Measurements from ENCODE around the gene PPP1R10.

Gene PPP1R10

DNA sequence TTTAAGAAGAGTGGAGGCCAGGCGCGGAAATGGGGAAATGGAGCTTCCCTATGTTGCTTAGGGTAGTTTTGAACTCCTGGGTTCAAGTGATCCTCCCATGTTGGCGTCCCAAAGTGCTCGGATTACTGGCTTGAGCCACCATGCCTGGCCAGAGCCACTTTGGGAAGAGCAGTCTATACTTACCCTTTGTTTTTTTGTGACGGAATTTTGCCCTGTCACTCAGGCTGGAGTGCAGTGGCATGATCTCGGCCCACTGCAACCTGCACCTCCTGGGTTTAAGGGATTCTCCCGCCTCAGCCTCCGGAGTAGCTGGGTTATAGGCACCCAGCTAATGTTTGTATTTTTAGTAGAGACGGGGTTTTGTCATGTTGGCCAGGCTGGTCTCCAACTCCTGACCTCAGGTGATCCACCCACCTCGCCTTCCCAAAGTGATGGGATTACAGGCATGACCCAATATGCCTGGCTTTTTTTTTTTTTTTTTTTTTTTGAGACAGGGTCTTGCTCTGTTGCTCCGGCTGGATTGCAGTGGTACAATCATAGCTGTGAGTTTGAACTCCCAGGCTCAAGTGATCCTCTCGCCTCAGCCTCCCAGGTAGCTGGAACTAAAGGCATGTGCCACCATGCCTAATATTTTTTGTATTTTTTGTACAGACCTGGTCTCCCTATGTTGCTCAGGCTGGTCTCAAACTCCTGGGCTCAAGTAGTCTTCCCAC is 18.0 kb downstream of the PPP1R10 start:
- no peak for DNase-seq (ENCODE audit: low spot score)

DNA sequence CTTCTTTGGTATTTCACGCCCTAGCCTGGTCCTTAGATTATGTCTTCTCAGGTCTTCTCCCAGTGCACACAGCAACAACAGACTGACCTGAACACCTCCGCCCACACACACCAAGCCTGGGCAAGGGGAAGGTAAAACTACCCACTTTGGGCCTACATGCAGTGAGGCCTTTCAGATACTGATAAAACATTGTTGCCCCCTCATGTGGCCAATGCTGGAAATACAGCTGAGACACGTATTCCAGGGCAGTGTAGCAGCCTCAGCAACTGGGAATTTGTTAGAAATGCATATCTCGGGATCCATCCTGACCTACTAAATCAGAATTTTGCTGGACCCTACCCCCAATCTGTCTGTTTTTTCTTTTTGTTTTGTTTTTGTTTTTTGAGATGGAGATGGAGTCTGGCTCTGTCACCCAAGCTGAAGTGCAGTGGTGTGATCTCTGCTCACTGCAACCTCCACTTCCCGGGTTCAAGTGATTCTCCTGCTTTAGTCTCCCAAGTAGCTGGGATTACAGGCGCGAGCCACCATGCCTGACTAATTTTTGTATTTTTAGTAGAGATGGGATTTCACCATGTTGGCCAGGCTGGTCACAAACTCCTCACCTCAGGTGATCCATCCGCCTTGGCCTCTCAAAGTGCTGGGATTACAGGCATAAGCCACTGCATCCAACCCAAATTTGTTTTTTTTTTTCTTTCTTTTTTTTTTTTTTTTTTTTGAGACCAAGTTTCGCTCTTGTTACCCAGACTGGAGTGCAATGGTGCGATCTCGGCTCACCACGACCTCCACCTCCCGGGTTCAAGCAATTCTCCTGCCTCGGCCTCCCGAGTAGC is 19.5 kb downstream of the PPP1R10 start:
- DNase-seq (ENCODE audit: low spot score), result peak; percentile 87

DNA sequence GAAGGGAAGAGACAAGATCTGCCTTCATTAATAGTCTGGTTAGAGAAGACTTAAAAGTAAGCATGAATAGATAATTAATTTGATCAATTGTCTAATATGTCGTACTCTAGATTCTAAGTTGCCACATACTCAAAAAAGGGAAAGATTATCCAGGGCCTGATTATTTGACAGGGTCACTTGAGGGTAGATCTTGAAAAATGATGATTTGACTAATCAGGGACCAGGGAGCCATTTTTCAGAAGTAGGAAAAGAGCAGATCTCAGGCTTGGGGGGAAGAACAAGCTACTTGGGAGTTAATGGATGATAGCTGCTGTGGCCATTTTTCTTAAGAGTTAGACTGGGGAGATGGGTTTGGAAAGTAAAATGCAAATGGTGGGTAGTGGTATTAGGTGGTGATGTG is 24.8 kb downstream of the PPP1R10 start:
- no peak for DNase-seq (ENCODE audit: low spot score)

DNA sequence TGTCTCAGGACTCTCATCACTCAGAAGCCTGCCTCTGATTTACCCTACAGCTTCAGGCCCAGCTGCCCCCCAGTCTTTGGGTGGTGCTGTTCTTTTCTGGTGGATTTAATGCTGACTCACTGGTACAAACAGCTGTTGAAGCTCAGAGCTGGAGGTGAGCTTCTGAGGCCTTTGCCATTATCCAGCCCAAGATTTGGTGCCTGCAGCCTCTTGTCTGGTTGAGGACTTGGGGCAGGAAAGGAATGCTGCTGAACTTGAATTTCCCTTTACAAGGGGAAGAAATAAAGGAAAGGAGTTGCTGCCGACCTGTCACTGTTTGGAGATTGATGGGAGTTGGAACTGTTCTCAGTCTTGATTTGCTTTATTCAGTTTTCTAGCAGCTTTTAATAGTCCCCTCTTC is 26.0 kb downstream of the PPP1R10 start:
- no peak for DNase-seq (ENCODE audit: low spot score)

DNA sequence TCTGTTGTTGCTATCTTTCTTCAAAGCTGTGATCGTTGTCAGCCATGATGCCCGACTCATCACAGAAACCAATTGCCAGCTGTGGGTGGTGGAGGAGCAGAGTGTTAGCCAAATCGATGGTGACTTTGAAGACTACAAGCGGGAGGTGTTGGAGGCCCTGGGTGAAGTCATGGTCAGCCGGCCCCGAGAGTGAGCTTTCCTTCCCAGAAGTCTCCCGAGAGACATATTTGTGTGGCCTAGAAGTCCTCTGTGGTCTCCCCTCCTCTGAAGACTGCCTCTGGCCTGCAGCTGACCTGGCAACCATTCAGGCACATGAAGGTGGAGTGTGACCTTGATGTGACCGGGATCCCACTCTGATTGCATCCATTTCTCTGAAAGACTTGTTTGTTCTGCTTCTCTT is 26.5 kb downstream of the PPP1R10 start:
- DNase-seq (ENCODE audit: low spot score), result no peak

DNA sequence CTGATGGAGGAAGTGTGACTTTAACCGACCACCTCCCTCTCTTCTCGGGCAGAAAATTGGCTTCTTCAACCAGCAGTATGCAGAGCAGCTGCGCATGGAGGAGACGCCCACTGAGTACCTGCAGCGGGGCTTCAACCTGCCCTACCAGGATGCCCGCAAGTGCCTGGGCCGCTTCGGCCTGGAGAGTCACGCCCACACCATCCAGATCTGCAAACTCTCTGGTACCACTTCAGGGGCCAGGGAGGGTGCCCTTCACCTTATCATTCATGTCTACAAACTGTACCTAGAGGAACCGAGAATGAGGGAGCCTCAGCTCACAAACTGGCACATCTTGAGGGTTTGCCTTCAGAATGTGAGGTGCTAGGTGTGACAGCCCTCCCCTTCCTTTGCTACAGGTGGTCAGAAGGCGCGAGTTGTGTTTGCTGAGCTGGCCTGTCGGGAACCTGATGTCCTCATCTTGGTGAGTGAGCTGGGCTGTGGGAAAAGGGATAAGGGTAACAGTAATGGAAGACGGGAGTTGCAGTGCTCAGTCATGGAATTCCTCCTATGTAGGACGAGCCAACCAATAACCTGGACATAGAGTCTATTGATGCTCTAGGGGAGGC is 27.2 kb downstream of the PPP1R10 start:
- DNase-seq (ENCODE audit: low spot score), result no peak

DNA sequence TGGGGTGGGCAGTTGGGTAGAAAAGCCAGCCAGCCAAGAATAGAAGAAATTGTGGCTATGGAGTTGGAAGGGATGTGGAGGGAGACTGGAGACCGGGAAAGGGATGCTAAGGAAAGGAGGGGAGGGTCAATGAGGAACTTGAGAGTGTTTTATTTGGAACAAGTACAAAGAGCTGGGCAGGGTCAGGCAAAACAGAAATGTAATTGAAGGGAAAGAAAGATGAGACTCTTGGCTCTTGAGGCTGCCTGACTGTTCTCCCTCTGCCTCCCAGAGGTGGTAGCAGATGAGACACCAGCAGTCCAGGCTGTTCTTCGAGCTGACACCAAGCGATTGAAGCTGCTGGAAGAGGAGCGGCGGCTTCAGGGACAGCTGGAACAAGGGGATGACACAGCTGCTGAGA is 33.1 kb downstream of the PPP1R10 start:
- DNase-seq (ENCODE audit: low spot score), result no peak

DNA sequence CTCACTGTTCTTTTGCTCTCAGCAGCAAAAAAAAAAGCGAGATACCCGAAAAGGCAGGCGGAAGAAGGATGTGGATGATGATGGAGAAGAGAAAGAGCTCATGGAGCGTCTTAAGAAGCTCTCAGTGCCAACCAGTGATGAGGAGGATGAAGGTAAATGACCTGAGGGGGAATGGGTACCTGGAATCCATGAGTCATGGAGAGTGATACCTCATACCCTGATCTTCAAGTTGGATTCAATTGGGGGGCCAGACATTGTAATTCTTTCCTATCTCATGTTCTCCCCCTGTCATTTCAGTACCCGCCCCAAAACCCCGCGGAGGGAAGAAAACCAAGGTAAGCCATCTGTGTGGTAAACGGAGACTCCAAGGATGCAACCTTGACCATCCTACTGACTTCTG is 39.0 kb downstream of the PPP1R10 start:
- no peak for DNase-seq (ENCODE audit: low spot score)

DNA sequence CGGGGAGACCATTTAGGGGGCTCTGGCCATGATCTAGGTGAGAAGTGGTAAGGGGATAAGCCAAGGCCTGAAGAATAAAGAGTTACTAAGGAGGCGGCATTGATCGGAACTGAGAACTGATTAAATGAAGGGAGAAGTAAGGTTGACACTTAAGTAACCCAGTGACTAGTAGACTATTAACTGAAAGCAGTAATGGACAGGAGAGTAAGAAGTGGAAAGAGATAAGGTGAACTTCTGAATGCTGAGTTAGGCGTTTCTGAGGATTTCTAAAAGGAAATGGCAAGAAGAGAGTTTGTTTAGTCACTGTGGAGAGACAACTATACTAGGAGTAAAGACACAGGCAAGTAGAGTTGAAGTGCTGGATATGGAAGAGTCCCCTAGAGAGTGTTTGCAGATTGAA is 43.9 kb downstream of the PPP1R10 start:
- no peak for DNase-seq (ENCODE audit: low spot score)

DNA sequence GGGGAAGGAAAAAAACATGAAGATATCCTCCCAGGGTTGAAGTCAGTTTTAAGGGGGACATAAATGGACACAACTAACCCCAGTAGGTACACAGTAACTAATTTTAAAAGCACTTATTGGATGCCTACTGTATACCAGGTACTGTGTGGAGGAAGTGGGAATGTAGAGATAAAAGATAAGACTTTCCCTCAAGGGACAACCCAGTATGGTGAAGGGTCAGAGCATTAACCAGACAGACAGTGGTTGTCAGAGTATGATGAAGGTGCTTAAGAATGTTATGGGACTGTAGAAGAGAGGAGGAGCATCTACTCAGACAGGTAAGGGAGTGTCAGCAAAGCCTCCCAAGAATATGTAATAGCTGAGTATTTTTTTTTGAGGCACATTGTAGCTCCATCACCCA is 44.9 kb downstream of the PPP1R10 start:
- no peak for DNase-seq (ENCODE audit: low spot score)

DNA sequence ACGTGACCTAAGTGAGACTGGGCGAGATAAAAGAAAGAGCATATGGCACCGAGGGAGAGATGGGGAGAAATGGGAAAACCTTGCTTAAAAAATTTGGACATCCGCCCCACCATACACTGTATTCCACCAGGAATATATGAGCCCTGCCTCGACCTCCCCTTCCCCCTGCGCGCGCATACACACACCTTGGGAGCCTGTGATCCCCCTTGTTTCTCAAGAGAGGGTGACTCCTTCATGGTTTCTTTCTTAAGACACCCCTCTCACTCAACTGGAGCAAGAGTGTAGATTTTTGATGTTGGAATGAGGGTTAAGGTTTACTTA is 45.3 kb downstream of the PPP1R10 start:
- DNase-seq (ENCODE audit: low spot score), result no peak

DNA sequence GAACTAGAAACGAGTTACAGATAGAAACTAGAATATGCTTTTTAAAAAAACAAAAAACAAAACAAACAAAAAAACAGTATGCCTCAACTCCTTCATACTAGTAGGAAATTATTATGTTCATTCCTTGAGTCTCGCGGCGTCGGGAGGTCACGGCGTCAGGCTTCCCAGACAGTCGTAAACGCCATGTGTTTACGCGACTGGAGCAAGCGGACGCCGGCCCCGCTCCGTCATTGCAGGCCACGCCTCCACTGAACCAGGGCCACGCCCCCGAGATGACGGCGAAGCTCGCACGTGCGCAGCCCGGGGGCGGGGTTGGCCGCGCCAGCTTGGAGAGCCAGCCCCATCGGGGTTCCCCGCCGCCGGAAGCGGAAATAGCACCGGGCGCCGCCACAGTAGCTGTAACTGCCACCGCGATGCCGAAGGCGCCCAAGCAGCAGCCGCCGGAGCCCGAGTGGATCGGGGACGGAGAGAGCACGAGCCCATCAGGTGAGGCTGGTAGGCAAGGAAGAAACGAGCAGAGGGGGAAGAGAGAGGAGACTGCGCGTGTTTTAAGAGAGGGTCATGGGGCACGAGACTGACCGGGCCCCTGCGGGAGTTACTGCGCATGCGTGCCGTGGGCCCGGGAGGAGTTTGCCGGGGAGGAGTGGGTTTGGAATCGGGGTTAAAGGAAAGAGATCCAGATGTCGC is 45.8 kb downstream of the PPP1R10 start, which contains the start of gene ABCF1:
TSS of gene ABCF1 (plus strand) at position 368 of the 687 bp plus-strand sequence. CDS start at position 414, 46 bp downstream.
- peak; percentile 99 for DNase-seq (ENCODE audit: low spot score)

DNA sequence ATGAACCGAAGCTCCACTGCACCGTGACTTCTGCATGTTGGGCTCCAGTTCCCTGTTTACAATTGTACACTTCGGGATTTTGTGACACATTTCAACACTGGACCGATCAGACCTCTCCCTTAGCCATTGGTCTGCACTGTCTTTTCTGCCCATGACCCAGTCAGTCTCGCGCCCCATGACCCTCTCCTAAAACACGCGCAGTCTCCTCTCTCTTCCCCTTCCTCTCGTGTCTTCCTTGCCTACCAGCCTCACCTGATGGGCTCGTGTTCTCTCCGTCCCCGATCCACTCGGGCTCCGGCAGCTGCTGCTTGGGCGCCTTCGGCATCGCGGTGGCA is 46.3 kb downstream of the PPP1R10 start:
- no peak for DNase-seq (ENCODE audit: low spot score)

DNA sequence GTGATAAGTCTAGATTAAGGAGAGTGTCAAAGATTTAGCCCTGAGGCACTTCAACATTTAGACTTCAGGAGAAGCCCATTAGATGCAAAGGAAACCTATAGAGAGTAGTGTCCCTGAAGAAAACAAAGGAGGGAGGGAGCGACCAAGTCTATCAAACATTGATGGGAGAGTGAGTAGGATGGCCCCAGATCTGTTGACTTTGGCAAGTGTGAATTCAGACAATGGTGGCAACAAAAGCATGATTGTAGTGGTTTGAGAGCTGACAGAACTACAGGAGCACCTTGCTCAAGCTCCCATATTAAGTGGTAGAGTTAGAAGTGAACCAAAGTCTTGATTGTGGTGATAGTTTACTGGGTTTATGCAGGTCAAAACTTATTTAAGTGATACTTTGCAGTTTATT is 46.8 kb downstream of the PPP1R10 start:
- DNase-seq (ENCODE audit: low spot score), result no peak

DNA sequence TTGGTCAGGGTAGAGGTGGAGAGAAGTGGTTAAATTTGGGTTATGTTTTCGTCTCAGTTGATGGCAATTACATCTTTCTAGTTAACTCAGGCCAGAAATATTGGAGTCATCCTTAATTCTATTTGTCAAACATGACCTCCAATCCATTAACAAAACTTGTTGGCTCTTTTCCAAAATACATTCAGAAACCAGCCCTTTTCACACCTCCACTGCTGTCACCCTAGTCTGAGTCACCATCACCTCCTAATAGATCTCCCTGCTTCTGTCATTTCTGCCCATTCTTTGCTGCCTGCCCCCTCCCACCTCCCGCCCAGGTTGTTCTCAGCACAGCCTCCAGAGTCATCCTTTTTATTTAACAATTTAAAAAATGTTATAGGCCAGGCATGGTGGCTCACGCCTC is 48.8 kb downstream of the PPP1R10 start:
- DNase-seq (ENCODE audit: low spot score), result no peak

DNA sequence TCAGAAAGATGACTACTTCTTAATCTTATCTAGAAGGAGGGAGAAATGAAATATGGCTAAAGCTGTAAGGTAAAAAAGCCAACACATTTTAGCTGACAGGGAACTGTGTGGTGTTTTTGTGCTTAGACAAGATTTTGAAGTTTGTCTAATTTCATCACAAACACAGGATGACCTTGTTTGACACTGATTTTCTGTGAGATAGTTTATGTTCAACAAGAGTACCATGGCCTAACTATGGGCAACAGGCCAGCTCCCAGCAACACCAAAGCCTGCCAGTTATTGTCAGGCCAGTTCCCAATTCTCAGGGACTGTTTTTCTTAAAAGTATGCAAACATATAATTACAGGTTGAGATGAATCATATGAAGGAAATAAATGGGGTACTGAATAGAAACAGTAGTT is 51.3 kb downstream of the PPP1R10 start:
- no peak for DNase-seq (ENCODE audit: low spot score)

DNA sequence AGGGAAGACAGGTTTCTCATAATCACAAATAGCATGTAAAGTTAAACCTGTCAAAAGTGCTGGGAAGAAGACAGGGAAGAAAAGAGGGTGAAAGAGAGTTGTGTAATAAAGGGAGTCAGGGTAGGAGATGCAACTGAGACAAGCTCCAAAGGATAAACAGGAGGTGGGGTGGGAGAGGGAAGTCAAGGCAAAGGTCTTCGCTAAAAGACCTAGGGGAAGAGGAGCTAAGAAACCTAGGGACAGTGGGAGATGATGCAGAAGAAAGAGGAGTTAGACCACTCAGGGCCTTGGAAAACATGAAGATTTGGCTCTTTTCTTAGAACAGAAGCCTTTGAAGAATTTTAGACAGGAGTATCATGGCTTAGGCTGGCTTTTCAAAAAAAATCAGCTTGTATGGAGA is 52.9 kb downstream of the PPP1R10 start:
- no peak for DNase-seq (ENCODE audit: low spot score)

DNA sequence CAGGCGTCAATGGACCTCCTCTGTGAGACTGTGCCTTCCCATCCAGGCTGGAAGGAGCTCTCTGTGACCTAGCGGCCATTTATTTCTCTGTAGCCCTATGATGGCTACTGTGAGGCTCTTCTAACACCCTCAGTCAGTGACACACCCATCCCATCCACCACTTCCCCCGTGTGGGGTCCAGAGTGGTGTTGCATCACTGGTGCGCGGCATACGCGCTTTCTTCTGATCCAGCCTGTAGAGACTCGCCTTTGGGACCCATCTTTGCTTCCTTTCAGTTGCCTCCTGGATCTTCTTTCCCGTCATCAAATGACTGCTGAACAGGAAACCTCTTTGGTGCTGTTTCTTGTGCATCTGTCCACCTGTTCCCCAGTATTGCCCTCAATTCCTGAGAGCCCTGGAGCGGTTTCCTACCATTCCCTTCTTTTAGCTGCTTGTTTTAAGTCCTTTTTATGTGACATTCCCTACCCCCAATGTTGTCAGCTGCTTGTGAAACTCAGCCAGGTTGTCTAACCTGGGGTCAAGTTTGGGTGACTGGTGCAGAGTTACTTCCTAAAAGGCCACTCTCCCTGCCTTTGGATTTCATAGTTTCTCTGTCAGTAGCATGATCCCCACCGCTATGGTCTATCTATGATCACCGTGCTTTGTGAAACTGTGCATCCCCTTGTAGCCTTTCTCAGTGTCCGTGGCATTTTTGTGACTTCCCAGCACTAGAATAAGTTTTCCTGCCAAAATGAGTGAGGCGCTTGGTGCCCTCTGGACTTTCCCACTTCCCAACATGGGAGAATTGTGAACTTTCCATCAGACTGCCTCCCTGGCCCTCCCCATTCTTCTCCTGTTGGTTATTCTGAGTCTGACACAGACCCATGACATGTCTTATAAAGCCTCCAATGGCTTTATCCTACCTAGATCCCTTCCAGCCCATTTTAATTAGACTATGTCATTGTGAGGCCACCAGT is 54.3 kb downstream of the PPP1R10 start:
- no peak for DNase-seq (ENCODE audit: low spot score)

DNA sequence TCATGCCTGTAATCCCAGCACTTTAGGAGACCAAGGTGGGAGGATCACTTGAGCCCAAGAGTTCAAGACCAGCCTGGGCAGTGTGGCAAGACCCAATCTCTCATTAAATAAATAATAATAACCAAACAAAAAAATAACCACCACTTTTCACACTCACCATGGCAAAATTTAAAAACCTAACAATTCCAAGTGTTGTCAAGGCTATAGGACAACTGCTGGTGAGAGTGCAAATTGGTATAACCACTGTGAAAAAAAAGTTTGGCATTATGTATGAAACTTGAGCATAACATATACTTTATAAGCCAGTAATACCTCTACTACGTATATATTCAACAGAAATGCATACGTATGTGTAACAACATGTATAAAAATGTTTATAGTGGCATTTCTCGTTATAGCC is 56.1 kb downstream of the PPP1R10 start:
- no peak for DNase-seq (ENCODE audit: low spot score)

DNA sequence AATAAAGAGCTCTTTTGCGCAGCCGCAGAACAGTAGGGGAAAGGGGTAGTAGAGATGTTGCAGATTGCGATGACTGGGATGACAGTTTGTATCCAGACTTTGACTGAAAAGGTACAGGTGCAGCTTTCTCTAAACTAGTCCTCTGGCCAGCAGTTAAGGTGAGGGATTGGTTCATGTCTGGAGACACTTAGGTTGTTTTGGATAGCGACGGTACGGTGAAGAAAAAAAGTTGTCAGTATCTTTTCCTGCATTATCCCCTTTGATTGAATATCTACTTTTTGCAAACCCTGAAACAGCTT is 59.4 kb downstream of the PPP1R10 start:
- peak; percentile 67 for DNase-seq (ENCODE audit: low spot score)

DNA sequence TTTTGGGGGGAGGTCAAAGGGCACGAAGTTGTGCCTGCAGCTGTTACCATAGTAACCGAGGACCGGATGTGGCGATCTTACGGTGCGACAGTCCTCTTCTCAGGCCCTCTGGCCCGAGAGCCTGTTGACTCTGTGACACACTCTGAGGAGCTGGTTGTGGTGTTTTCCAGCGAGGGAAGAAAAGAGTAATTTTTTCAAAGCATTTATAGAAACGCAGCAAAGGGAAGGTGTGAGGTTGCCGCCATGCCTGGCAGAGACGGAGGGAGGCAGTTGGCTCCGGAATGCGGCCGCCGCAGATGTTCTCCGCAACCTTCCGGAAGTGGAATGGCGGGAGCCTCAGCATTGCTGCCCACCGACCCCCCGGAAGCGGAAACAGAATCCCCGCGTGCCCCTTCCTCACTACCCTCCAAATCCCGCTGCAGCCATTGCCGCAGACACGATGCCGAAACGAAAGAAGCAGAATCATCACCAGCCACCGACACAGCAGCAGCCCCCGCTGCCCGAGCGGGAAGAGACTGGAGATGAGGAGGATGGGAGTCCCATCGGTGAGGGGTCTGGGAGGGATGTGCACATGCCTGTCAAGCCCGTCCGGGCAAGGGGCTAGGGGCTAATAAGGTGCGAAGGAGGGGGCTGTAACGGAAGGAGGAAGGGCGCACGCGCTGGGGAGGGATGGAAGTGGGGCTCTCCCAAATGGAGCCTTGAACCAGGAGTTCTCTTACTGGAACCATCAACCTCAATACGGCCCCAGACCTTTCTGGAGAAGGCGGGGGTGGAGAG is 59.9 kb downstream of the PPP1R10 start, which contains the start of gene PRR3:
TSS of gene PRR3 (plus strand) at position 390 of the 777 bp plus-strand sequence. CDS start at position 440, 50 bp downstream.
- DNase-seq (ENCODE audit: low spot score), result peak; percentile 88

Data from COLO829 (cell line).